Measurements from ENCODE around the gene APOBEC3F.
"Not testable (repeated sequence)": the region's sequence is repeated elsewhere in the genome, so short reads cannot be mapped to it uniquely, and the experiment has no call there.

Gene APOBEC3F

DNA sequence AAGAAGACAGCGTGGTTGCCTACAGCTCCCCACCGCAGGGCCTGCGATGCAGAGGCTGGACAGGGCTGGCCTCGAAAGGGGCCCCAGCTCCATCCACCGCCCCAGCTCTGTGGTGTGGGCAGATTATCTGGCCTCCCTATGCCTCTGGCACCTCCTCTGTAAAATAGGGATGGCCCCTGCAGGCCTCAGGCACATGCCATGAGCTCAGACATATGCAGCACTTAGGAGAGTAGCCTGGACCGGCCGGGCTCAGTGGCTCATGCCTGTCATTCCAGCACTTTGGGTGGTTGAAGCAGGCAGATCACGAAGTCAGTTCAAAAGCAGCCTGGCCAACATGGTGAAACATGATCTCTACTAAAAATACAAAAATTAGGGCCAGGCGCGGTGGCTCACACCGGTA, 12.4 kb upstream of the APOBEC3F start:
- no peak for DNase-seq

DNA sequence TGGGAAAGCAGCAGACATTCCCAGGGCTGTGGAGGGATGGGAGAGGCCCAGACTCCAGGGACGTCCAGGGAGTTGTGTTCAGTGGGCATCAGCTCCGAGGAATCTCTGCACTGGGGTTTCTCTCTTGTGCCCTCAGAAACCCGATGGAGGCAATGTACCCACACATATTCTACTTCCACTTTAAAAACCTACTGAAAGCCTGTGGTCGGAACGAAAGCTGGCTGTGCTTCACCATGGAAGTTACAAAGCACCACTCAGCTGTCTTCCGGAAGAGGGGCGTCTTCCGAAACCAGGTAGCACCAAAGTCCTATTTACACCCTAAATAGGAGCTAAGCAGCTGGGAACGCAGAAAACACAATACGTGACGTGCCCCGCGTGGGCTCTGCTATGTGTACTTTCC, 11.4 kb upstream of the APOBEC3F start:
- no peak for DNase-seq

DNA sequence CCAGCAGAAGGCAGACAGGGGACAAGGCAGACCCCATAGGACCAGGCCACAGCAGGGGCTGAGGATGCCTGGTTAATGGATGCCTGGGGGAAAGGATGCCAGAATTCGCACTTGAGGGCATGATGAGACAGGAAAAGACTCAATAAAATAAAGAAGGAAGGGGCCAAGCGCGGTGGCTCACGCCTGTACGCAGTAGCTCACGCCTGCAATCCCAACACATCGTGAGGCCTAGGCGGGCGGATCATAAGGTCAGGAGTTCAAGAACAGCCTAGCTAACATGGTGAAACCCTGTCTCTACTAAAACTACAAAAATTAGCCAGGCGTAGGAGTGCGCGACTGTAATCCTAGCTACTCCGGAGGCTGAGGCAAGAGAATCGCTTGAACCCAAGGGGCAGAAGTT, 10.0 kb upstream of the APOBEC3F start:
- no peak for DNase-seq

DNA sequence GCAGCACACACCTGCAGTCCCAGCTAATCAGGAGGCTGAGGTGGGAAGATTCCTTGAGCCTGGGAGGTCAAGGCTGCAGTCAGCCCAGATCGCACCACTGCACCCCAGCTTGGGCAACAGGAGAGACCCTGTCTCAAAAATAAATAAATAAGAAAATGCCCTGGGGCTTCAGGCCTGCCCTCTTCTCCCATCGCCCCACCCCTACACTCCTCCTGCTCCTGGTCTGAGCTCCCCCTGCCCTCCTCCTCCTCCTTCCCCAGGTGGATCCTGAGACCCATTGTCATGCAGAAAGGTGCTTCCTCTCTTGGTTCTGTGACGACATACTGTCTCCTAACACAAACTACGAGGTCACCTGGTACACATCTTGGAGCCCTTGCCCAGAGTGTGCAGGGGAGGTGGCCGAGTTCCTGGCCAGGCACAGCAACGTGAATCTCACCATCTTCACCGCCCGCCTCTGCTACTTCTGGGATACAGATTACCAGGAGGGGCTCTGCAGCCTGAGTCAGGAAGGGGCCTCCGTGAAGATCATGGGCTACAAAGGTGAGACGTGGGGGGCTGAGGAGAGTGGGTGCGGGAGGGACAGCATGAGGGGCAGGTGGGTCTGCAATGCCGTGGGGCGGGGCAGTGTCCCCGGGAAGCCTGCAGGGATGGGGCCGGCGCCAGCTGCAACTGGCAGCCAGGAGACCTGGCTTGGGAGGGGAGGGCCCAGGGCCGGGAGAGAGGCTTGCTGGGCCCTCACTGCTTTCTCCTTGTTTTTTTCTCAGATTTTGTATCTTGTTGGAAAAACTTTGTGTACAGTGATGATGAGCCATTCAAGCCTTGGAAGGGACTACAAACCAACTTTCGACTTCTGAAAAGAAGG, 9.0 kb upstream of the APOBEC3F start:
- DNase-seq: not testable (repeated sequence)

DNA sequence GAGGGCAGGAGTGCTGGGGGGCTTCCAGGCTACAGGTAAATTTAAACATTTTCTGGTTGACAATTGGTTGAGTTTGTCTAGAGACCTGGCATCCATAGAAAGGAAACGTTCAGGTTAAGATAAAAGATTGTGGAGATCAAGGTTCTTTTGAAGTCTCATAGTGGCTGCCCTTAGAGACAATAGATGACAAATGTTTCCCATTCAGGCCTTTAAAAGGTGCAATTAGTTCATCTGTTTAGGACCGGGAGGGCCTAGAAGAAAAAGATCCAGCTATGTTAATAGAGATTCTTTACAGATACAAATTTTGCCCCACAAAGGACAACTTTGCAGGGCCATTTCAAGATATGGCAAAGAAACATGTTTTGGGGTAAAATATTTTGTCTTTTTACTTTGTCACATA, 3.6 kb upstream of the APOBEC3F start:
- DNase-seq: not testable (repeated sequence)

DNA sequence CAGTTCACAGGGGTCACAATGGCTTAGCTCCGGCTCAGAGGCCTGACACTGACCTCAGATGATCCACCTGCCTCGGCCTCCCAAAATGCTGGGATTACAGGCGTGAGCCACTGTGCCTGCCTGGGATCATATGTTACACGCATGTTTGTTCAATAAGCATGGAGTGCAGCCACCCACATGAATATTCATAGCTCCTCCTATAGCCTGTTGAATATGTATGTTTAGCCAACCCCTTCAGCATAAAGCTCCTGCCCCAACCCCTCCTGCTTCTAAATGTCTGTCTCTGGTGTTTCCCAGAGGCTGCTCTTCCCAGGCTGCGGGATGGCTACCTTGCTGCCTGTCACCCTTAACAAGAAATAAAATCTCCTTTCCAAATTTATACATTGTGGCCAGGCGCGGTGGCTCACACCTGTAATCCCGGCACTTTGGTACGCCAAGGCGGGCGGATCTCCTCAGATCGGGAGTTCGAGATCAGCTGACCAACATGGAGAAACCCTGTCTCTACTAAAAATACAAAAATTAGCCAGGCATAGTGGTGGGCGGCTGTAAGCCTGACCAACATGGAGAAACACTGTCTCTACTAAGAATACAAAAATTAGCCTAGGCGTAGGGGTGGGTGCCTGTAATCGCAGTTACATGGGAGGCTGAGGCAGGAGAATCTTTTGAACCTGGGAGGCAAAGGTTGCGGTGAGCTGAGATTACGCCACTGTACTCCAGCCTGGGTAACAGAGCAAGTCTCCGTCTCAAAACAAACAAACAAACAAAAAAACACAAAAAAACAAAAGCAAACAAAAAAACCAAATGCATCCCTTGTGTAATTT, 1.1 kb upstream of the APOBEC3F start:
- no peak for DNase-seq

DNA sequence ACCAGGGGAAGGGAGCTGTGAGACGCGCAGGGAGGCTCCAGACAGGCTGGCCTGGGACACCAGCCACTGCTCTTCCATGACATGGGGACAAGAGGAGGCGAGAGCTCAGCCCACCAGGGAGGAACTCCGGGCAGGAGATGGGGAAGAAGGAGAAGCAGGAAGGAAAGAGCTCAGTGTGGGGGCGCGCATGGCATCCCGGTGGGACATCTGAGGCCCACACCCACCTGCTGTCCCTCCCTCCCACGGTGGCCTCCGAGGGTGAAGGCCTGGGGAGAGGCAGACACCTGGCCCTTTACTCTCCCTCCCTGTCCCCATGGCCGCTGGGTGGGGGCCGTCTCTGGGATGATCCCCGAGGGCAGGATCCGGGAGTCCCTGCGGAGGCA, 518 bp upstream of the APOBEC3F start:
- DNase-seq: not testable (repeated sequence)

DNA sequence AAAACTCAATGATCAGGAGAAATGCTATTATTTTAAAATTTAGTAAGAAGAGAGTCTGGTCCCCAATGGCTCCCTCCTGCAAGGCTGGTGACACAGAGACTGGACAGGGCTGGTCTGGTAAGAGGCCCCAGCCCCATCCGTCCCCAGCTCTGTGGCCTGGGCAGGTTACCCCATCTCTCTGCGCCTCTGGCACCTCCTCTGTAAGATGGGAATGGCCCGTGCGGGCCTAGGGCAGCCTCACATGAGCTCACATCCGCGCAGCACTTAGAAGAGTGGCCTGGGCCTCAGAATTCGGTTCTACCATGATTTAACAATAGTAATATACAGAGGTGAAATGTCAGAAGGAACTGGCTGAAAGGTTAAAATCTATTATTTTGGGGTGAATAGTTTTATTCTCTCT, 1.2 kb downstream of the APOBEC3F start:
- no peak for DNase-seq

DNA sequence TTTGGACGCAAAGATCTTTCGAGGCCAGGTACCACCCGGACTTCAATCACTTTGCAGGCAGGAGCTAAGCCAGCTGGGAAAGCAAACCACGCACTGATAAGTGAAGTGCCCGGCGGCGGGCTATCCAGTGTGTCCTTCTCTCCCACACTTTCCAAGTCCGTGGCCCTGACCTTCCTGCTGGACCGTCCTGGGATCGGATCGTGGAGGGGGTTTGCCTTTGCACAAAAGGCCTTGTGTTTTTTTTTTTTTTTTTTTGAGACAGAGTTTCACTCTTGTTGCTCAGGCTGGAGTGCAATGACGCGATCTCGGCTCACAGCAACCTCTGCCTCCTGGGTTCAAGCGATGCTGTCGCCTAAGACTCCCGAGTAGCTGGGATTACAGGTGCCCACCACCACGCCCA, 2.4 kb downstream of the APOBEC3F start:
- not testable (repeated sequence) for DNase-seq

DNA sequence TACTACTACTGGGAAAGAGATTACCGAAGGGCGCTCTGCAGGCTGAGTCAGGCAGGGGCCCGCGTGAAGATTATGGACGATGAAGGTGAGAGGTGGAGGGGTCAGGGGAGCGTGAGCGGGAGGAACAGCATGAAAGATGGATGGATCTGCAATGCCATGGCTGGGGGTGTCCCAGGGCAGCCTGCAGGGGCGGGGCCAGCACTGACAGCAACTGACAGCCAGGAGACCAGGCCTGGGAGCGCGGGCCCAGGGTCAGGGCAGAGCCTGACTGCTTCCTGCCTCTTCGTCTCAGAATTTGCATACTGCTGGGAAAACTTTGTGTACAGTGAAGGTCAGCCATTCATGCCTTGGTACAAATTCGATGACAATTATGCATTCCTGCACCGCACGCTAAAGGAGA, 4.5 kb downstream of the APOBEC3F start:
- not testable (repeated sequence) for DNase-seq

DNA sequence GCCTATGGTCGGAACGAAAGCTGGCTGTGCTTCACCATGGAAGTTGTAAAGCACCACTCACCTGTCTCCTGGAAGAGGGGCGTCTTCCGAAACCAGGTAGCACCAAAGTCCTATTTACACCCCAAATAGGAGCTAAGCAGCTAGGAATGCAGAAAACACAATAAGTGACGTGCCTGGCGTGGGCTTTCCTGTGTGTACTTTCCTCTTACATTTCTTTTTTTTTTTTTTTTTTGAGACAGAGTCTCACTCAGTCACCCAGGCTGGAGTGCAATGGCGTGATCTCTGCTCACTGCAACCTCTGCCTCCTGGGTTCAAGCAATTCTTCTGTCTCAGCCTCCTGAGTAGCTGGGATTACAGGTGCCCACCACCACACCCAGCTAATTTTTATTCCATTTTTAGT, 8.8 kb downstream of the APOBEC3F start:
- not testable (repeated sequence) for DNase-seq

DNA sequence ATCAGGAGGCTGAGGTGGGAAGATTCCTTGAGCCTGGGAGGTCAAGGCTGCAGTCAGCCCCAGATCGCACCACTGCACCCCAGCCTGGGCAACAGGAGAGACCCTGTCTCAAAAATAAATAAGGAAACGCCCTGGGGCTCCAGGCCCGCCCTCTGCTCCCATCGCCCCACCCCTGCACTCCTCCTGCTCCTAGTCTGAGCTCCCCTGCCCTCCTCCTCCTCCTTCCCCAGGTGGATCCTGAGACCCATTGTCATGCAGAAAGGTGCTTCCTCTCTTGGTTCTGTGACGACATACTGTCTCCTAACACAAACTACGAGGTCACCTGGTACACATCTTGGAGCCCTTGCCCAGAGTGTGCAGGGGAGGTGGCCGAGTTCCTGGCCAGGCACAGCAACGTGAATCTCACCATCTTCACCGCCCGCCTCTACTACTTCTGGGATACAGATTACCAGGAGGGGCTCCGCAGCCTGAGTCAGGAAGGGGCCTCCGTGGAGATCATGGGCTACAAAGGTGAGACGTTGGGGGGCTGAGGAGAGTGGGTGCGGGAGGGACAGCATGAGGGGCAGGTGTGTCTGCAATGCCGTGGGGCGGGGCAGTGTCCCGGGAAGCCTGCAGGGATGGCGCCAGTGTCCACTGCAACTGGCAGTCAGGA, 11.3 kb downstream of the APOBEC3F start:
- DNase-seq: not testable (repeated sequence)

DNA sequence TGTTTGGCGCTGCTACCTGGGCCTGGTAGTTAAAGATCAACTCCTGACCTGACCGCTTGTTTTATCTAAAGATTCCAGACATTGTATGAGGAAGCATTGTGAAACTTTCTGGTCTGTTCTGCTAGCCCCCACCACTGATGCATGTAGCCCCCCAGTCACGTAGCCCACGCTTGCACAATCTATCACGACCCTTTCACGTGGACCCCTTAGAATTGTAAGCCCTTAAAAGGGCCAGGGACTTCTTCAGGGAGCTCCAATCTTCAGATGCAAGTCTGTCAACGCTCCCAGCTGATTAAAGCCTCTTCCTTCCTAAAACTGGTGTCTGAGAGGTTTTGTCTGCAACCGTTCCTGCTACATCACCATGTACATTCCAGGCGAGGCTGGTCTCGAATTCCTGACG, 15.0 kb downstream of the APOBEC3F start:
- no peak for DNase-seq

DNA sequence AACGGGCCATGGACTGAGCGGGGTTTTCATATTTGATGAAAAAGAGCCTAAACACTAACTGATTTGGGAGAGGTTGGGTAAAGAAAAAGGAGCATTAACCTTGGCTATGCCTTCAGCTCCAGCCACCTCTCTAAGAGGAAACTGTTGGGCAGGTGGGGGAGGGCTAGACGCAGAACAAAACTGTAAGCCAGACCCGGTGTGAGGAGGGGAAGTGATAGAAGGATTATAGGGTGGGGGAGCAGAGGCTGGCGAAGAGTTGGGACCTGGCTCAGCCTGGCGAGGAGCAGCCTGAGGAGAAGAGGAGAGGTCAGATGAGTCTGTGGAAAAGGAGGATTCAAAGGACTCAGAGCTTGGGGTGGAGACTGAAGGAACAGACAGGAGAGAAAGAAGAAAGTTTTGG, 20.6 kb downstream of the APOBEC3F start:
- DNase-seq: not testable (repeated sequence)

DNA sequence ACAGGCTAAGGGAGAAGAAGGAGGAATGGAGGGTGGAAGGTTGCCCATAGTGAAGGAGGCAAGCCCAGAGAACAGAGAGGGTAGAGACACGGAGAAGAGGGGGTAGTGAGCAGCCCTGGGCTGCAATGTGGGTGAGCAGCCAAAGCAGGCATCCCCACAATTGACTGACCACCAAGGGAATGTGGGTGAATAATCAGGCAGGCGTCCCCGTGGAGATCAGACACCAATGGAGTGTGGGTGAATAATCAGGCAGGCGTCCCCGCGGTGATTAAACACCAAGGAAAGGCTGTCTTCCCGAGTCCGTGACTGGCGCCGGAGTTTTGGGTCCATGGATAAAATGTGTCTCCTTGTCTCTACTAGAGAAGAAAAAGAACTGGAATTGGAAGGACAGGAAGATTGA, 21.3 kb downstream of the APOBEC3F start:
- not testable (repeated sequence) for DNase-seq

DNA sequence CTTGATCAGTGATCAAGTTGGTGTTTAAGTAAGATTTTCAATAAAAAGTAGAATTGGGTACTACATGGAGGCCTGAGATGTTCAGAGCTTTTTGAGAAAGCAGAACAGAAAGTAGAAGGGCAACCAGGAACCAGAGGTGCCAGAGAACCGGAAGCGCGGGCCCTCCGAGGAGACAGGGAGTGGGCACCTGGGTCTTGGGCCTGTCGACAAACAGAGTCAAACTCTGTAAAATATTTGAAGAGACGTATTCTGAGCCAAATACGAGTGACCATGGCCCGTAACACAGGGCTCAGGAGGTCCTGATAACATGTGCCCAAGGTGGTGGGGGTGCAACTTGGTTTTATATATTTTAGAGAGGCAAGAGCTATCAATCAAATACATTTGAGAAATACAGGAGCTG, 23.2 kb downstream of the APOBEC3F start:
- DNase-seq: not testable (repeated sequence)

DNA sequence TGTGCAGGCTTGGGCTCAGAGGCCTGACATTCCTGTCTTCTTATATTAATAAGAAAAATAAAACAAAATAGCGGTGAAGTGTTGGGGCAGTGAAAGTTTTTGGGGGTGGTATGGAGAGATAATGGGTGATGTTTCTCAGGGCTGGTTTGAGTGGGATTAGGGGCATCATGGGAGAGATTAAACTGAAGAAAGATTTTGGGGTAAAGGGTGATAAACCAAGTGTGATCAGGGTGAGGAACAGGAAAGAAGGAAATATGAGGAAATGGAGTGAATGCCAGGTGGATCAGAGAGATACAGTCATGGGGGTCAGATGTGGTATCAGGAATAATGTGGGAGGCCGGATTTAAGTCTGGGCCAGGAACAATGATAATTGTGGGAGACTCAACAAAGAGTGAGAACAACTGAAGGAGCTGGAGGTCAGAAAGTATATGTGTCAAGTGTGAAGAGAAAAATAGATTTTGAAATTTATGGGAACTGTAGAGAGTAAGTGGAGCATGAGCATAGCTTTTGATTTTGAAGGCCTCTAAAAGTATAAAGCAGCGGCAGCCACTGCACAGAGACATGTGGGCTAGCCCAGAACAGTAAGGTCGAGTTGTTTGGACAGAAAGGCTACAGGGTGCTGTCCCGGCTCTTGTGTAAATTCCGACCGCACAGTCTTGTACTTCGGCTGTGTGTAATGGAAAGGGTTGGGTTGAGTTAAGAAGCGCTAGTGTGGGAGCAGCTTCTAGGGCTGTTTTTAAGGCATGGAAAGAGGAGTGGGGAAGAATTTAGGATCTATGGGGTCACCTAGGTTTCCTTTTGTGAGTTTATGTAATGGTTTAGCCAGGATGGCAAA, 26.0 kb downstream of the APOBEC3F start:
- DNase-seq: not testable (repeated sequence)

DNA sequence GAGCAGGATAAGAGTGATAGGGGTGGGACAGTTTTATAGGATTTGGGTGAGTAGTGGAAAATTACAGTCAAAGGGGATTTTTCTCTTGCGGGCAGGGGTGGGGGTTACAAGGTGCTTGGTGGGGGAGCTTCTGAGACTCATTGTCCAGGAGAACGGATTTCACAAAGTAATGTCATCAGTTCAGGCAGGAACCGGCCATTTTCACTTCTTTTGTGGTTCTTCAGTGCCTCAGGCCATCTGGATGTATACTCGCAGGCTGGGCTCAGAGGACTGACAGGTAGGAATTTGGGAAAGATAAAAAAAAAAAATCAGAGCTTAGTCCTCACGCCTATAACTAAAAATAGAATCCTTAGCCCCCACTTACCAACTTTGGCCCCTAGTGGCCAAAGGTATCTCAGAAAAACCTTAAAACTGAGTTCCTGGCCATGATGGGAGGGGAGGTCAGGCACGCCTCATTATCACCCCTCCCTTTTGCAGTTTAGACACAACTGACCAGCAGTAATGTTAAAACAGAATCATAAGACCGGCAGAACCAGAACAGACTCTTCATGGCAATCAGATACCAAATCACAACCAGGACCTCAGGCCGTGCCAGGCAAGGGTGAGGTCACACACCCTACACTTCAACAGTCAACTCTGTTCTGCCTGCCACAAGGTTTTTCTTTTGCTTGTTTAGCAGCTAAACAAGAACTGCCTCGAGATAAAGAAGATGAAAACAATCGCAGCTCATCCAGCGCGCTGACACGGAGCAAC, 27.5 kb downstream of the APOBEC3F start:
- DNase-seq: no peak

DNA sequence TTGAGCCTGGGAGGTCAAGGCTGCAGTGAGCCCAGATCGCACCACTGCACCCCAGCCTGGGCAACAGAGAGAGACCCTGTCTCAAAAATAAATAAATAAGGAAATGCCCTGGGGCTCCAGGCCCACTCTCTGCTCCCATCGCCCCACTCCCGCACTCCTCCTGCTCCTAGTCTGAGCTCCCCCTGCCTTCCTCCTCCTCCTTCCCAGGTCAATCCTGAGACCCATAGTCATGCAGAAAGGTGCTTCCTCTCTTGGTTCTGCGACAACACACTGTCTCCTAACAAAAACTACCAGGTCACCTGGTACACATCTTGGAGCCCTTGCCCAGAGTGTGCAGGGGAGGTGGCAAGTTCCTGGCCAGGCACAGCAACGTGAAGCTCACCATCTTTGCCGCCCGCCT, 29.5 kb downstream of the APOBEC3F start:
- no peak for DNase-seq

DNA sequence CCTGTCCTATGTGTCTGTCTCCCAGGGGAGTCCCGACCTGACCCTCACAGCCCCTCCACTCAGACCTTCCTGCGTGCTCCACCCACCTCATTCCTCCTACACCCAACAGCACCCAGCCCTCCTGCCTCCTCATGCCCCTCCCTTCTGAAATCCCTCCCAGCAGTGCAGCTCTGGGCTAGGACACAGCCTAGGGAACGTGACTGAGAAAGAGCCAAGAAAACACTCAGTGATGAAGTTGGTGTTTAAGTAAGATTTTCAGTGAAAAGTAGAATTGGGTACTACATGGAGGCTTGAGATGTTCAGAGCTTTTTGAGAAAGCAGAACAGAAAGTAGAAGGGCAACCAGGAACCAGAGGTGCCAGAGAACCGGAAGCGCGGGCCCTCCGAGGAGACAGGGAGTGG, 31.9 kb downstream of the APOBEC3F start:
- DNase-seq: not testable (repeated sequence)

DNA sequence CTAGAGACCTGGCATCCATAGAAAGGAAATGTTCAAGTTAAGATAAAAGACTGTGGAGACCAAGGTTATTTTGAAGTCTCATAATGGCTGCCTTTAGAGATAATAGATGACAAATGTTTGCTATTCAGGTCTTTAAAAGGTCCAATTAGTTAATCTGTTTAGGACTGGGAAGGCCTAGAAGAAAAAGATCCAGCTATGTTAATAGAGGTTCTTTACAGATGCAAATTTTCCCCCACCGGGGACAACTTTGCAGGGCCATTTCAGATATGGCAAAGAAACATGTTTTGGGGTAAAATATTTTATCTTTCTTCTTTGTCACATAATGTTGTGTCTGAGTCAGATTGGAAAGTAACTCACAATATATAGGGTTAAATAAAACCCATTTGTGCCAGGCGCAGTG, 33.3 kb downstream of the APOBEC3F start:
- no peak for DNase-seq
